Karpas-422 (cell line): ENCODE data around the gene SUGP1. TPM values are rescaled to one million over a fixed set of nuclear protein-coding genes. Genes with fewer than 3 reads are reported as not detected.

Experiments used
- DNase-seq: peaks from one replicate; pipeline ENCODE4 v3.0.0-alpha.2; 2015
- H2AFZ ChIP-seq: fragments of 200-600 bp; sonication (generic); 2 replicates; pipeline ENCODE4 v1.6.1; 2014; ENCODE audit warnings: antibody characterized with exemption, low read length, mixed read lengths
- H3K27ac ChIP-seq: fragments of 200-600 bp; sonication (generic); 2 replicates; pipeline ENCODE4 v1.5.1; 2014; ENCODE audit warnings: mild to moderate bottlenecking, low read length, moderate library complexity
- H3K27me3 ChIP-seq: fragments of 200-600 bp; sonication (generic); 2 replicates; pipeline ENCODE4 v1.6.1; 2014; ENCODE audit warnings: low read length, mixed read lengths
- H3K36me3 ChIP-seq: fragments of 200-600 bp; sonication (generic); 2 replicates; pipeline ENCODE4 v1.6.1; 2014; ENCODE audit warnings: low read length, mixed read lengths; ENCODE audit not compliant: insufficient read depth
- H3K4me1 ChIP-seq: fragments of 200-600 bp; sonication (generic); 2 replicates; pipeline ENCODE4 v1.6.1; 2014; ENCODE audit warnings: mild to moderate bottlenecking, low read length, mixed read lengths
- H3K4me2 ChIP-seq: fragments of 200-600 bp; sonication (generic); 2 replicates; pipeline ENCODE4 v1.6.1; 2014; ENCODE audit warnings: low read length, low read depth, mild to moderate bottlenecking; ENCODE audit not compliant: poor library complexity, severe bottlenecking
- H3K4me3 ChIP-seq: fragments of 200-600 bp; sonication (generic); 2 replicates; pipeline ENCODE4 v1.5.1; 2014; ENCODE audit warnings: mild to moderate bottlenecking, antibody characterized with exemption, low read length, mixed read lengths
- H3K79me2 ChIP-seq: fragments of 200-600 bp; sonication (generic); 2 replicates; pipeline ENCODE4 v1.6.1; 2014; ENCODE audit warnings: mild to moderate bottlenecking, low read length, mixed read lengths
- H3K9ac ChIP-seq: fragments of 200-600 bp; sonication (generic); 2 replicates; pipeline ENCODE4 v1.6.0; 2014; ENCODE audit warnings: low read length
- H3K9me2 ChIP-seq: fragments of 200-600 bp; sonication (generic), shearing (Covaris generic); replicated peaks from 2 replicates; pipeline ENCODE4 v1.6.0; 2014; ENCODE audit warnings: mild to moderate bottlenecking, low read length, moderate library complexity; ENCODE audit not compliant: insufficient read depth
- H3K9me3 ChIP-seq: fragments of 300-700, 200-600 bp; sonication (generic); 2 replicates; pipeline ENCODE4 v1.6.1; 2014; ENCODE audit warnings: low read length, mixed read lengths
- H4K20me1 ChIP-seq: fragments of 200-600 bp; sonication (generic); 2 replicates; pipeline ENCODE4 v1.6.1; 2014; ENCODE audit warnings: mild to moderate bottlenecking, antibody characterized with exemption, low read length, low read depth; ENCODE audit not compliant: insufficient read depth
- total RNA-seq: library from RNA; depleted of rRNA; stranded (reverse); fragments of >200 nt; shearing (Covaris generic); gene quantifications from 2 replicates; pipeline ENCODE4 v1.2.3, GENCODE V29; 2014; ENCODE audit warnings: low replicate concordance

Gene SUGP1
- total RNA-seq, 1 experiment from 2014 or later: 21.4 TPM

- no peak overlapping the region for H2AFZ ChIP-seq
- no peak for DNase-seq
- H3K4me2 ChIP-seq: no peak overlapping the region
- H3K4me1 ChIP-seq: peaks cover 3% of the 10 kb centered on the region
- no peaks in the 10 kb centered on the region for H3K79me2 ChIP-seq
- H4K20me1 ChIP-seq: no peaks in the 10 kb centered on the region
- no peak overlapping the region for H3K27ac ChIP-seq
- peaks cover 9% of the 10 kb centered on the region; the same call in 1 of the 2 replicates for H3K36me3 ChIP-seq
- no peaks in the 10 kb centered on the region for H3K27me3 ChIP-seq
- no peaks in the 10 kb centered on the region for H3K9me2 ChIP-seq
- no peaks in the 10 kb centered on the region for H3K9me3 ChIP-seq
- H3K4me3 ChIP-seq: no peak overlapping the region
- no peak overlapping the region for H3K9ac ChIP-seq
These were observed 39.7 kb downstream of the SUGP1 start for GRCh38 chr19:19280561-19280960.

GRCh38 chr19:19279853-19280252 lies 40.5 kb downstream of the SUGP1 start:
- H3K9me3 ChIP-seq: no peaks in the 10 kb centered on the region
- no peak overlapping the region for H3K27ac ChIP-seq
- no peak overlapping the region for H3K4me2 ChIP-seq
- no peaks in the 10 kb centered on the region for H4K20me1 ChIP-seq
- H2AFZ ChIP-seq: no peak overlapping the region
- H3K4me1 ChIP-seq: peaks cover 5% of the 10 kb centered on the region
- H3K9ac ChIP-seq: no peak overlapping the region
- no peaks in the 10 kb centered on the region for H3K79me2 ChIP-seq
- no peak overlapping the region for H3K4me3 ChIP-seq
- H3K36me3 ChIP-seq: peaks cover 7% of the 10 kb centered on the region; the same call in 1 of the 2 replicates
- H3K27me3 ChIP-seq: no peaks in the 10 kb centered on the region
- no peaks in the 10 kb centered on the region for H3K9me2 ChIP-seq
- DNase-seq: no peak

GRCh38 chr19:19279062-19279612 lies 41.2 kb downstream of the SUGP1 start:
- H3K9me3 ChIP-seq: no peaks in the 10 kb centered on the region
- no peak for DNase-seq
- no peak overlapping the region for H2AFZ ChIP-seq
- no peak overlapping the region for H3K4me3 ChIP-seq
- H3K9me2 ChIP-seq: no peaks in the 10 kb centered on the region
- no peak overlapping the region for H3K27ac ChIP-seq
- no peak overlapping the region for H3K9ac ChIP-seq
- H3K4me2 ChIP-seq: no peak overlapping the region
- peaks cover 7% of the 10 kb centered on the region; the same call in 1 of the 2 replicates for H3K36me3 ChIP-seq
- H3K27me3 ChIP-seq: no peaks in the 10 kb centered on the region
- peaks cover 5% of the 10 kb centered on the region for H3K4me1 ChIP-seq
- H3K79me2 ChIP-seq: no peaks in the 10 kb centered on the region
- no peaks in the 10 kb centered on the region for H4K20me1 ChIP-seq

- Histone ChIP-seq H3K9me2 (no peaks in the 10 kb centered on the region), H3K9ac (no peak overlapping the region), H3K36me3 (peaks cover 5% of the 10 kb centered on the region; the same call in 1 of the 2 replicates), H3K9me3 (no peaks in the 10 kb centered on the region), H3K4me3 (no peak overlapping the region), H2AFZ (no peak overlapping the region), H3K27ac (no peak overlapping the region), H3K79me2 (no peaks in the 10 kb centered on the region), H3K4me1 (peaks cover 5% of the 10 kb centered on the region), H3K27me3 (no peaks in the 10 kb centered on the region), H3K4me2 (no peak overlapping the region), H4K20me1 (no peaks in the 10 kb centered on the region)
- no peak for DNase-seq
These were observed 42.0 kb downstream of the SUGP1 start for GRCh38 chr19:19278315-19278714.

- Histone ChIP-seq H3K9me2 (no peaks in the 10 kb centered on the region), H4K20me1 (no peaks in the 10 kb centered on the region), H2AFZ (no peak overlapping the region), H3K4me2 (no peak overlapping the region), H3K27ac (no peak overlapping the region), H3K79me2 (no peaks in the 10 kb centered on the region), H3K4me3 (no peak overlapping the region), H3K4me1 (peaks cover 5% of the 10 kb centered on the region), H3K36me3 (peaks cover 5% of the 10 kb centered on the region; the same call in 1 of the 2 replicates), H3K27me3 (no peaks in the 10 kb centered on the region), H3K9ac (no peak overlapping the region), H3K9me3 (no peaks in the 10 kb centered on the region)
- no peak for DNase-seq
These were observed 43.5 kb downstream of the SUGP1 start for GRCh38 chr19:19276851-19277250.

- H3K9ac ChIP-seq: no peak overlapping the region
- H3K4me3 ChIP-seq: no peak overlapping the region
- H2AFZ ChIP-seq: no peak overlapping the region
- H3K4me1 ChIP-seq: peaks cover 5% of the 10 kb centered on the region
- no peaks in the 10 kb centered on the region for H4K20me1 ChIP-seq
- no peaks in the 10 kb centered on the region for H3K27me3 ChIP-seq
- H3K36me3 ChIP-seq: peaks cover 5% of the 10 kb centered on the region; the same call in 1 of the 2 replicates
- H3K9me2 ChIP-seq: no peaks in the 10 kb centered on the region
- H3K4me2 ChIP-seq: no peak overlapping the region
- no peaks in the 10 kb centered on the region for H3K9me3 ChIP-seq
- no peaks in the 10 kb centered on the region for H3K79me2 ChIP-seq
- no peak for DNase-seq
- H3K27ac ChIP-seq: no peak overlapping the region
These were observed 43.9 kb downstream of the SUGP1 start for GRCh38 chr19:19276386-19276785.

- Histone ChIP-seq H3K27ac (no peak overlapping the region), H3K4me1 (peaks cover 5% of the 10 kb centered on the region), H3K4me3 (no peak overlapping the region), H3K79me2 (no peaks in the 10 kb centered on the region), H3K4me2 (no peak overlapping the region), H2AFZ (no peak overlapping the region), H4K20me1 (no peaks in the 10 kb centered on the region), H3K27me3 (no peaks in the 10 kb centered on the region), H3K9me3 (no peaks in the 10 kb centered on the region), H3K9me2 (no peaks in the 10 kb centered on the region), H3K36me3 (peaks cover 5% of the 10 kb centered on the region; the same call in 1 of the 2 replicates), H3K9ac (no peak overlapping the region)
- DNase-seq: no peak
These were observed 45.4 kb downstream of the SUGP1 start for GRCh38 chr19:19274716-19275565.

- H3K9me3 ChIP-seq: no peaks in the 10 kb centered on the region
These were observed 46.2 kb downstream of the SUGP1 start for GRCh38 chr19:19274146-19274545.

More at GRCh38 chr19:19274146-19274545, 46.2 kb downstream of the SUGP1 start:
- Histone ChIP-seq H2AFZ (no peak overlapping the region), H3K27ac (no peak overlapping the region), H3K79me2 (no peaks in the 10 kb centered on the region), H3K9ac (no peak overlapping the region), H4K20me1 (no peaks in the 10 kb centered on the region), H3K27me3 (no peaks in the 10 kb centered on the region), H3K4me3 (no peak overlapping the region), H3K36me3 (peaks cover 5% of the 10 kb centered on the region; the same call in 1 of the 2 replicates), H3K9me2 (no peaks in the 10 kb centered on the region), H3K4me1 (peaks cover 5% of the 10 kb centered on the region), H3K4me2 (no peak overlapping the region)
- no peak for DNase-seq
